Measurements from ENCODE around the gene HM13.

DNA sequence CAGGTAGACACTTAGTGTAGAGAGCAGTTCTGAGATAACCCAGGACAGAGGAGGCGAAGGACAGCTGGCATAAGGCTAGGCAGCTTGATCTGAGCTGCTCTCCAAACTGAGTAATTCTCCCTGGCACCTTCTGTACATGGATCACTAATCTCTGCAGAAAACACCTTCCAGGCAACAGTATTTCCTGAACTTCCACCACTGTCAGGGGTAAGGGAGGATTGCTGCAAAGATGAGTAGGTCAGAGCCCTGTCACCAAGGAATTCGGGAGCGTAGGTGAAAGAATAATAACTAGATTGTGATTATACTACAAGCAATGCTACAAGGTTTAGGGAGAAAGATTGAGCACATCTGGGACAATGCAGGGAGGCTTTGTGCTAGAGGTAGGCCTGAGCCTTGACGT lies 1.9 kb downstream of the HM13 start:
- TF ChIP-seq TCF7 (CRISPR knock-in tag; IDR thresholded peaks at IDR 0.05; ENCODE audit: low read depth) = no peak
- TF ChIP-seq, protein P1, sequence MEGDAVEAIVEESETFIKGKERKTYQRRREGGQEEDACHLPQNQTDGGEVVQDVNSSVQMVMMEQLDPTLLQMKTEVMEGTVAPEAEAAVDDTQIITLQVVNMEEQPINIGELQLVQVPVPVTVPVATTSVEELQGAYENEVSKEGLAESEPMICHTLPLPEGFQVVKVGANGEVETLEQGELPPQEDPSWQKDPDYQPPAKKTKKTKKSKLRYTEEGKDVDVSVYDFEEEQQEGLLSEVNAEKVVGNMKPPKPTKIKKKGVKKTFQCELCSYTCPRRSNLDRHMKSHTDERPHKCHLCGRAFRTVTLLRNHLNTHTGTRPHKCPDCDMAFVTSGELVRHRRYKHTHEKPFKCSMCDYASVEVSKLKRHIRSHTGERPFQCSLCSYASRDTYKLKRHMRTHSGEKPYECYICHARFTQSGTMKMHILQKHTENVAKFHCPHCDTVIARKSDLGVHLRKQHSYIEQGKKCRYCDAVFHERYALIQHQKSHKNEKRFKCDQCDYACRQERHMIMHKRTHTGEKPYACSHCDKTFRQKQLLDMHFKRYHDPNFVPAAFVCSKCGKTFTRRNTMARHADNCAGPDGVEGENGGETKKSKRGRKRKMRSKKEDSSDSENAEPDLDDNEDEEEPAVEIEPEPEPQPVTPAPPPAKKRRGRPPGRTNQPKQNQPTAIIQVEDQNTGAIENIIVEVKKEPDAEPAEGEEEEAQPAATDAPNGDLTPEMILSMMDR (IDR thresholded peaks at IDR 0.05) = no peak
- no peak for TF ChIP-seq ELF4 (CRISPR knock-in tag; IDR thresholded peaks at IDR 0.05; ENCODE audit: low read depth)
- TF ChIP-seq, protein P2, sequence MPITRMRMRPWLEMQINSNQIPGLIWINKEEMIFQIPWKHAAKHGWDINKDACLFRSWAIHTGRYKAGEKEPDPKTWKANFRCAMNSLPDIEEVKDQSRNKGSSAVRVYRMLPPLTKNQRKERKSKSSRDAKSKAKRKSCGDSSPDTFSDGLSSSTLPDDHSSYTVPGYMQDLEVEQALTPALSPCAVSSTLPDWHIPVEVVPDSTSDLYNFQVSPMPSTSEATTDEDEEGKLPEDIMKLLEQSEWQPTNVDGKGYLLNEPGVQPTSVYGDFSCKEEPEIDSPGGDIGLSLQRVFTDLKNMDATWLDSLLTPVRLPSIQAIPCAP (CRISPR knock-in tag; IDR thresholded peaks at IDR 0.05) = no peak
- TF ChIP-seq, protein P3, sequence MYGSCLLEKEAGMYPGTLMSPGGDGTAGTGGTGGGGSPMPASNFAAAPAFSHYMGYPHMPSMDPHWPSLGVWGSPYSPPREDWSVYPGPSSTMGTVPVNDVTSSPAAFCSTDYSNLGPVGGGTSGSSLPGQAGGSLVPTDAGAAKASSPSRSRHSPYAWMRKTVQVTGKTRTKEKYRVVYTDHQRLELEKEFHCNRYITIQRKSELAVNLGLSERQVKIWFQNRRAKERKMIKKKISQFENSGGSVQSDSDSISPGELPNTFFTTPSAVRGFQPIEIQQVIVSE (CRISPR knock-in tag; IDR thresholded peaks at IDR 0.05; ENCODE audit: borderline replicate concordance) = no peak
- TF ChIP-seq TP53 (CRISPR knock-in tag; IDR thresholded peaks at IDR 0.05) = no peak
- TF ChIP-seq NFATC4 (CRISPR knock-in tag; IDR thresholded peaks at IDR 0.05) = no peak
- TF ChIP-seq, protein P4, sequence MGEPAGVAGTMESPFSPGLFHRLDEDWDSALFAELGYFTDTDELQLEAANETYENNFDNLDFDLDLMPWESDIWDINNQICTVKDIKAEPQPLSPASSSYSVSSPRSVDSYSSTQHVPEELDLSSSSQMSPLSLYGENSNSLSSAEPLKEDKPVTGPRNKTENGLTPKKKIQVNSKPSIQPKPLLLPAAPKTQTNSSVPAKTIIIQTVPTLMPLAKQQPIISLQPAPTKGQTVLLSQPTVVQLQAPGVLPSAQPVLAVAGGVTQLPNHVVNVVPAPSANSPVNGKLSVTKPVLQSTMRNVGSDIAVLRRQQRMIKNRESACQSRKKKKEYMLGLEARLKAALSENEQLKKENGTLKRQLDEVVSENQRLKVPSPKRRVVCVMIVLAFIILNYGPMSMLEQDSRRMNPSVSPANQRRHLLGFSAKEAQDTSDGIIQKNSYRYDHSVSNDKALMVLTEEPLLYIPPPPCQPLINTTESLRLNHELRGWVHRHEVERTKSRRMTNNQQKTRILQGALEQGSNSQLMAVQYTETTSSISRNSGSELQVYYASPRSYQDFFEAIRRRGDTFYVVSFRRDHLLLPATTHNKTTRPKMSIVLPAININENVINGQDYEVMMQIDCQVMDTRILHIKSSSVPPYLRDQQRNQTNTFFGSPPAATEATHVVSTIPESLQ (CRISPR knock-in tag; IDR thresholded peaks at IDR 0.05) = no peak
- no peak for TF ChIP-seq ETV6 (CRISPR knock-in tag; IDR thresholded peaks at IDR 0.05)
- TF ChIP-seq, protein P5, sequence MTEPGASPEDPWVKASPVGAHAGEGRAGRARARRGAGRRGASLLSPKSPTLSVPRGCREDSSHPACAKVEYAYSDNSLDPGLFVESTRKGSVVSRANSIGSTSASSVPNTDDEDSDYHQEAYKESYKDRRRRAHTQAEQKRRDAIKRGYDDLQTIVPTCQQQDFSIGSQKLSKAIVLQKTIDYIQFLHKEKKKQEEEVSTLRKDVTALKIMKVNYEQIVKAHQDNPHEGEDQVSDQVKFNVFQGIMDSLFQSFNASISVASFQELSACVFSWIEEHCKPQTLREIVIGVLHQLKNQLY (CRISPR knock-in tag; IDR thresholded peaks at IDR 0.05) = no peak

Measured in WTC11 (cell line).